IMR-90 (cell line): ENCODE measurements around the gene PCAT6. TPM values are rescaled to one million over a fixed set of nuclear protein-coding genes. Genes with fewer than 3 reads are reported as not detected.

ENCODE experiments used
- ATAC-seq: fragments of 200-7000 bp; cut with Tn5 transposase; 2 replicates; pipeline ENCODE4 v1.9.1; 2020; ENCODE audit warnings: low read depth, mild to moderate bottlenecking, moderate library complexity
- BruUV-seq: library from RNA; stranded (reverse); fragments of 400-500 nt; replicated peaks from 2 replicates; lab custom pipeline; 2021; lab: Mats Ljungman, UMichigan
- CTCF ChIA-PET: fragments of 300-600 bp; formaldehyde crosslinking; extraction: SDS; loops from one replicate; lab custom pipeline; 2021; ENCODE audit warnings: antibody characterized with exemption; lab: Yijun Ruan, JAX
- POLR2A ChIA-PET: fragments of 300-600 bp; sonication (Branson Sonifier 250); formaldehyde crosslinking; loops from one replicate; lab custom pipeline; 2022; ENCODE audit warnings: antibody characterized with exemption; ENCODE audit not compliant: unreplicated experiment; lab: Charles Lee
- DNase-seq: peaks from one replicate; pipeline ENCODE4 v3.0.0; 2013
- H2AFZ ChIP-seq: replicated peaks from 2 replicates; pipeline ENCODE3; 2013; ENCODE audit warnings: low read length, mild to moderate bottlenecking; ENCODE audit not compliant: poor library complexity
- H2AK5ac ChIP-seq: 2 replicates; pipeline ENCODE4 v1.6.1; 2013; ENCODE audit warnings: low read depth, low read length, inconsistent platforms
- H2AK9ac ChIP-seq: replicated peaks from 2 replicates; pipeline ENCODE3; 2013; ENCODE audit warnings: mild to moderate bottlenecking, low read depth, low read length, moderate library complexity; ENCODE audit not compliant: poor library complexity
- H2BK120ac ChIP-seq: 2 replicates; pipeline ENCODE4 v1.6.1; 2013; ENCODE audit warnings: low read depth, low read length, inconsistent platforms
- H2BK15ac ChIP-seq: 3 replicates; pipeline ENCODE4 v1.6.1; 2013; ENCODE audit warnings: low read depth, low read length, inconsistent platforms
- H2BK20ac ChIP-seq: 2 replicates; pipeline ENCODE4 v1.6.1; 2013; ENCODE audit warnings: low read depth, mild to moderate bottlenecking, inconsistent platforms, low read length, moderate library complexity
- H2BK5ac ChIP-seq: 2 replicates; pipeline ENCODE4 v1.6.1; 2013; ENCODE audit warnings: mild to moderate bottlenecking, low read depth, low read length, inconsistent platforms; ENCODE audit not compliant: poor library complexity, severe bottlenecking
- H3K14ac ChIP-seq: replicated peaks from 2 replicates; pipeline ENCODE4 v1.6.1; 2013; ENCODE audit warnings: low read depth, low read length, inconsistent platforms
- H3K18ac ChIP-seq: 2 replicates; pipeline ENCODE4 v1.6.1; 2013; ENCODE audit warnings: low read depth, low read length, control low read depth
- H3K23ac ChIP-seq: 2 replicates; pipeline ENCODE4 v1.6.1; 2013; ENCODE audit warnings: low read depth, low read length, inconsistent platforms
- H3K27ac ChIP-seq: 2 replicates; pipeline ENCODE4 v1.5.1; 2013; ENCODE audit warnings: mild to moderate bottlenecking, control low read depth, low read length; ENCODE audit not compliant: insufficient read depth
- H3K27me3 ChIP-seq: 2 replicates; pipeline ENCODE4 v1.6.1; 2013; ENCODE audit warnings: low read length; ENCODE audit not compliant: control insufficient read depth, insufficient read depth
- H3K36me3 ChIP-seq: 2 replicates; pipeline ENCODE4 v1.6.1; 2013; ENCODE audit warnings: low read length, mixed read lengths; ENCODE audit not compliant: control insufficient read depth, insufficient read depth
- H3K4ac ChIP-seq: 2 replicates; pipeline ENCODE4 v1.6.1; 2013; ENCODE audit warnings: low read depth, low read length, inconsistent platforms
- H3K4me1 ChIP-seq: 2 replicates; pipeline ENCODE4 v1.6.1; 2013; ENCODE audit warnings: low read length, mixed read lengths; ENCODE audit not compliant: control insufficient read depth, insufficient read depth
- H3K4me2 ChIP-seq: 2 replicates; pipeline ENCODE4 v1.6.1; 2013; ENCODE audit warnings: low read depth, mild to moderate bottlenecking, control low read depth, low read length, moderate library complexity
- H3K4me3 ChIP-seq: 2 replicates; pipeline ENCODE4 v1.5.1; 2013; ENCODE audit warnings: low read depth, mild to moderate bottlenecking, control low read depth, low read length, moderate library complexity; ENCODE audit not compliant: insufficient read depth
- H3K56ac ChIP-seq: 2 replicates; pipeline ENCODE4 v1.6.1; 2013; ENCODE audit warnings: low read length, inconsistent platforms; ENCODE audit not compliant: insufficient read depth; ENCODE audit errors: extremely low read depth
- H3K79me1 ChIP-seq, 2 experiments: 2 replicates each; pipeline ENCODE4 v1.6.1; 2013; ENCODE audit warnings: low read length in 2 of 2, inconsistent platforms in 1 of 2, low read depth in 1 of 2
- H3K9ac ChIP-seq: 2 replicates; pipeline ENCODE4 v1.6.1; 2013; ENCODE audit warnings: low read depth, low read length, control low read depth
- H3K9me1 ChIP-seq: 2 replicates; pipeline ENCODE4 v1.6.1; 2013; ENCODE audit warnings: low read length, inconsistent platforms; ENCODE audit not compliant: insufficient read depth
- H3K9me3 ChIP-seq: 2 replicates; pipeline ENCODE4 v1.6.1; 2013; ENCODE audit warnings: low read length; ENCODE audit not compliant: control insufficient read depth, insufficient read depth
- H4K20me1 ChIP-seq: 2 replicates; pipeline ENCODE4 v1.6.1; 2013; ENCODE audit warnings: low read length, inconsistent platforms; ENCODE audit not compliant: insufficient read depth
- H4K5ac ChIP-seq: 2 replicates; pipeline ENCODE4 v1.6.1; 2013; ENCODE audit warnings: mild to moderate bottlenecking, low read depth, low read length, control low read depth
- H4K8ac ChIP-seq, 2 experiments: 2 replicates each; pipeline ENCODE4 v1.6.1; 2013; ENCODE audit warnings: low read depth in 2 of 2, low read length in 2 of 2, control low read depth in 1 of 2, inconsistent platforms in 1 of 2
- H4K91ac ChIP-seq: 2 replicates; pipeline ENCODE4 v1.6.1; 2013; ENCODE audit warnings: low read depth, low read length, inconsistent platforms; ENCODE audit not compliant: insufficient read depth
- CEBPB ChIP-seq: IDR thresholded peaks from 2 replicates; pipeline ENCODE4 v1.6.1; 2012; ENCODE audit warnings: low read depth, low read length, improper control_type of control experiment
- CHD1 ChIP-seq: IDR thresholded peaks from 2 replicates; pipeline ENCODE4 v1.6.1; 2012; ENCODE audit warnings: low read depth, low read length, improper control_type of control experiment
- ELK1 ChIP-seq: fragments of 150-350 bp; IDR thresholded peaks from 2 replicates; pipeline ENCODE4 v1.6.1; 2016; ENCODE audit warnings: low read depth, mild to moderate bottlenecking, low read length, moderate library complexity, borderline replicate concordance
- MAFK ChIP-seq: IDR thresholded peaks from 2 replicates; pipeline ENCODE4 v1.6.1; 2012; ENCODE audit warnings: low read depth, low read length, improper control_type of control experiment
- MAZ ChIP-seq: IDR thresholded peaks from 2 replicates; pipeline ENCODE4 v1.6.1; 2012; ENCODE audit warnings: low read depth, mild to moderate bottlenecking, low read length, improper control_type of control experiment, moderate library complexity, borderline replicate concordance
- MXI1 ChIP-seq: IDR thresholded peaks from 2 replicates; pipeline ENCODE4 v1.6.1; 2012; ENCODE audit warnings: low read depth, mild to moderate bottlenecking, low read length, moderate library complexity, borderline replicate concordance
- NFE2L2 ChIP-seq: fragments of 150-350 bp; IDR thresholded peaks from 2 replicates; pipeline ENCODE4 v1.6.1; 2016; ENCODE audit warnings: low read depth, mild to moderate bottlenecking, low read length
- POLR2A ChIP-seq: IDR thresholded peaks from 2 replicates; pipeline ENCODE4 v1.6.1; 2012; ENCODE audit warnings: mild to moderate bottlenecking, low read depth, low read length
- RCOR1 ChIP-seq: IDR thresholded peaks from 2 replicates; pipeline ENCODE4 v1.6.1; 2012; ENCODE audit warnings: mild to moderate bottlenecking, low read length, improper control_type of control experiment; ENCODE audit not compliant: insufficient replicate concordance
- RFX5 ChIP-seq: IDR thresholded peaks from 2 replicates; pipeline ENCODE4 v1.8.0; 2012; ENCODE audit warnings: low read depth, mild to moderate bottlenecking, low read length, moderate library complexity
- SMC3 ChIP-seq: fragments of 150-350 bp; IDR thresholded peaks from 2 replicates; pipeline ENCODE4 v1.6.1; 2016; ENCODE audit warnings: low read depth, mild to moderate bottlenecking, antibody characterized with exemption, low read length, moderate library complexity
- USF2 ChIP-seq: fragments of 150-350 bp; IDR thresholded peaks from 2 replicates; pipeline ENCODE4 v1.6.1; 2017; ENCODE audit warnings: mild to moderate bottlenecking, antibody characterized with exemption, low read length, low read depth
- WGBS, 2 experiments: methylation state at CpG; one replicate each; pipeline versions ENCODE4 v1.1.5 to v1.1.7; 2013; ENCODE audit warnings: missing lambda C conversion rate in 2 of 2; ENCODE audit not compliant: insufficient read length in 1 of 2; ENCODE audit errors: extremely low coverage in 2 of 2; 5-methylcytosine and 5-hydroxymethylcytosine counted together
- dilution Hi-C: fragments of 300-500 bp; cut with HindIII; formaldehyde crosslinking; loops from one replicate; pipeline ENCODE4 v1.14.3; 2018; ENCODE audit warnings: low sequenced_read_pairs; ENCODE audit not compliant: unreplicated experiment
- in situ Hi-C: fragments of 300-500 bp; cut with MboI; formaldehyde crosslinking; loops from 3 replicates; pipeline ENCODE4 v1.14.3; 2019; ENCODE audit warnings: low sequenced_read_pairs, inconsistent platforms, mixed read lengths
- intact Hi-C: fragments of 100-400 bp; cut with micrococcal nuclease; formaldehyde crosslinking; loops from 2 replicates; pipeline ENCODE4 v1.10.0; 2022
- polyA plus RNA-seq, 3 experiments: library from polyadenylated mRNA; depleted of rRNA; stranded (reverse); fragments of >200 nt; gene quantifications; 2 replicates each; pipeline ENCODE4 v1.2.3, GENCODE V29; 2012; ENCODE audit warnings: low replicate concordance in 1 of 3
- total RNA-seq: library from RNA; depleted of rRNA; stranded (reverse); fragments of >200 nt; gene quantifications from 2 replicates; pipeline ENCODE4 v1.2.3, GENCODE V29; 2012

Gene PCAT6
- total and polyA plus RNA-seq, 2 of the 4 experiments (the other 2 are of a cell fraction): 5.8 TPM; not detected in 1

GRCh38 chr1:202848191-202848542 lies 37.4 kb downstream of the PCAT6 start:
- TF ChIP-seq SMC3 (no peak), NFE2L2 (no peak), CHD1 (no peak), USF2 (no peak), RFX5 (no peak), MXI1 (no peak), ELK1 (no peak), CEBPB (no peak), MAFK (no peak), RCOR1 (no peak), MAZ (no peak), POLR2A (no peak)
- POLR2A ChIA-PET: no interaction called here
- no peak overlapping the region for H3K18ac ChIP-seq

More at GRCh38 chr1:202848191-202848542, 37.4 kb downstream of the PCAT6 start:
- dilution Hi-C loops: no loop called here
- Histone ChIP-seq H3K4ac (no peak overlapping the region), H3K9ac (no peak overlapping the region), H2AK9ac (no peak overlapping the region), H2BK120ac (no peak overlapping the region), H2BK5ac (no peak overlapping the region), H4K8ac (no peak overlapping the region), H4K20me1 (no peaks in the 10 kb centered on the region), H3K36me3 (no peaks in the 10 kb centered on the region), H2BK15ac (no peak overlapping the region), H2BK20ac (no peak overlapping the region), H3K56ac (no peak overlapping the region), H3K9me3 (no peaks in the 10 kb centered on the region), H3K23ac (no peak overlapping the region), H3K79me1 (no peaks in the 10 kb centered on the region), H2AFZ (no peak overlapping the region), H3K14ac (no peak overlapping the region), H3K4me3 (no peak overlapping the region), H3K27me3 (peaks cover 13% of the 10 kb centered on the region), H2AK5ac (no peak overlapping the region), H4K91ac (no peak overlapping the region), H3K27ac (no peak overlapping the region), H4K5ac (no peak overlapping the region), H3K4me2 (no peak overlapping the region), H3K9me1 (no peaks in the 10 kb centered on the region), H3K4me1 (no peaks in the 10 kb centered on the region)
- whole genome bisulfite sequencing, 2 experiments: no CpG with 5 or more reads among the region's 2 CpGs
- in situ Hi-C loops: no loop called here
- no TSS peak for BruUV-seq
- CTCF ChIA-PET: no interaction called here
- DNase-seq: peak; percentile 8
- intact Hi-C loops: no loop called here
- ATAC-seq: no peak
